Measurements from ENCODE around the gene TTYH3. TPM values are rescaled to one million over a fixed set of nuclear protein-coding genes. Genes with fewer than 3 reads are reported as not detected.

Gene TTYH3
- total RNA-seq, 1 experiment from 2014 or later = 122 TPM

GRCh38 chr7:2651847-2652735 is 20.3 kb downstream of the TTYH3 start:
- H3K79me1 ChIP-seq (ENCODE audit: insufficient read depth, low read depth, low read length, poor library complexity, severe bottlenecking) = no peaks in the 10 kb centered on the region
- H2BK12ac ChIP-seq (ENCODE audit: insufficient read length, low read depth, low read length) = no peak overlapping the region
- H3K4me3 Mint-ChIP-seq = no peak overlapping the region
- no peak overlapping the region for H3K9ac ChIP-seq (ENCODE audit: extremely low read depth, insufficient read length, low read length)
- H3K4me1 Mint-ChIP-seq = peaks cover 0 to 3% of the 10 kb centered on the region in 2 experiments; a peak in 1 of 4 replicates
- peak overlapping the region; percentile 44 for H4K5ac ChIP-seq (ENCODE audit: insufficient read length, low read depth, low read length)
- no peak overlapping the region for H3T11ph ChIP-seq (ENCODE audit: low read length)
- H3K79me2 ChIP-seq (ENCODE audit: insufficient read depth, low read length) = no peaks in the 10 kb centered on the region
- no peak overlapping the region for H2AK5ac ChIP-seq (ENCODE audit: insufficient read length, low read length)
- no peak overlapping the region for H3K4me2 ChIP-seq (ENCODE audit: insufficient read depth, insufficient read length, low read length)
- H2AFZ ChIP-seq (ENCODE audit: low read length) = no peak overlapping the region
- H3K23me2 ChIP-seq (ENCODE audit: insufficient read length, low read depth, low read length, poor library complexity, severe bottlenecking) = no peaks in the 10 kb centered on the region
- H3K56ac ChIP-seq (ENCODE audit: insufficient read length, low read depth, low read length) = no peak overlapping the region
- H3K27me3 ChIP-seq (ENCODE audit: insufficient read depth, low read length) = no peaks in the 10 kb centered on the region
- H3K9me3 Mint-ChIP-seq = no peaks in the 10 kb centered on the region
- peak overlapping the region in 2 of 3 experiments; percentile 39 to 94; a peak in 3 of 7 replicates for H3K27ac Mint-ChIP-seq
- no peak for TF ChIP-seq CTCF (conservative IDR thresholded peaks at IDR 0.05)
- no peak overlapping the region for H2BK15ac ChIP-seq (ENCODE audit: low read depth, low read length)
- DNase-seq = no peak
- H2BK20ac ChIP-seq (ENCODE audit: low read depth, low read length, poor library complexity, severe bottlenecking) = no peak overlapping the region
- no peak overlapping the region for H2BK120ac ChIP-seq (ENCODE audit: low read depth, low read length, poor library complexity, severe bottlenecking)
- peak overlapping the region; percentile 84 for H2BK5ac ChIP-seq (ENCODE audit: insufficient read length, low read length)
- H3K4ac ChIP-seq (ENCODE audit: low read depth, low read length) = no peak overlapping the region
- H3K18ac ChIP-seq (ENCODE audit: insufficient read length, low read depth, low read length) = no peak overlapping the region
- no peak overlapping the region for H4K91ac ChIP-seq (ENCODE audit: insufficient read length, low read depth, low read length)
- H4K8ac ChIP-seq (replicated peaks; ENCODE audit: insufficient read length, low read depth, low read length) = no peak overlapping the region
- WGBS (ENCODE audit: extremely low coverage, insufficient read length, low lambda C conversion rate) = no CpG with 5 or more reads among the region's 28 CpGs
- H3K9me3 ChIP-seq (ENCODE audit: control insufficient read depth, low read depth, low read length) = no peaks in the 10 kb centered on the region
- no peaks in the 10 kb centered on the region for H4K20me1 ChIP-seq (ENCODE audit: control insufficient read depth, insufficient read depth, insufficient read length)
- no peak overlapping the region for H3K27ac ChIP-seq (ENCODE audit: insufficient read length, low read depth, low read length)
- H3K27me3 Mint-ChIP-seq (ENCODE audit: low read depth) = no peaks in the 10 kb centered on the region
- H3K36me3 Mint-ChIP-seq (ENCODE audit: insufficient read depth in 1 of 3, low read depth in 3 of 3) = peaks cover 23 to 44% (median 39%) of the 10 kb centered on the region in 3 experiments
- H3K14ac ChIP-seq (ENCODE audit: insufficient read depth, low read length) = no peak overlapping the region
- no peaks in the 10 kb centered on the region for H3K4me1 ChIP-seq (ENCODE audit: insufficient read depth, low read length)
- no peak overlapping the region for H3K23ac ChIP-seq (ENCODE audit: insufficient read length, low read depth, low read length)
